IPS-NIHi7 (cell line): ENCODE data around the gene SASH1.

Source experiments
- DNase-seq: peaks from one replicate; pipeline ENCODE4 v3.0.0; 2012; ENCODE audit warnings: mixed read lengths; ENCODE audit errors: extremely low spot score

The SASH1 gene

GRCh38 chr6:148432462-148433195, 90.0 kb downstream of the SASH1 start:
- DNase-seq: no peak

GRCh38 chr6:148435386-148435785, 92.7 kb downstream of the SASH1 start:
- DNase-seq: no peak

- DNase-seq: no peak
Observed at GRCh38 chr6:148436466-148436865, 93.8 kb downstream of the SASH1 start.

- DNase-seq: no peak
Observed at GRCh38 chr6:148438632-148439031, 96.0 kb downstream of the SASH1 start.

GRCh38 chr6:148440016-148440415, 97.4 kb downstream of the SASH1 start:
- no peak for DNase-seq

- no peak for DNase-seq
Observed at GRCh38 chr6:148440877-148441453, 98.3 kb downstream of the SASH1 start.

- DNase-seq: no peak
Observed at GRCh38 chr6:148441454-148441911, 98.8 kb downstream of the SASH1 start.

- DNase-seq: no peak
Observed at GRCh38 chr6:148443798-148444560, 101.3 kb downstream of the SASH1 start.

GRCh38 chr6:148445116-148445515, 102.5 kb downstream of the SASH1 start:
- no peak for DNase-seq

- no peak for DNase-seq
Observed at GRCh38 chr6:148445620-148446019, 103.0 kb downstream of the SASH1 start.

GRCh38 chr6:148446681-148447080, 104.0 kb downstream of the SASH1 start:
- no peak for DNase-seq

GRCh38 chr6:148447521-148448230, 105.0 kb downstream of the SASH1 start:
- no peak for DNase-seq

- DNase-seq: no peak
Observed at GRCh38 chr6:148448369-148449012, 105.9 kb downstream of the SASH1 start.

GRCh38 chr6:148450866-148451265, 108.2 kb downstream of the SASH1 start:
- no peak for DNase-seq

- DNase-seq: no peak
Observed at GRCh38 chr6:148451690-148452089, 109.1 kb downstream of the SASH1 start.

- no peak for DNase-seq
Observed at GRCh38 chr6:148452876-148453275, 110.2 kb downstream of the SASH1 start.

GRCh38 chr6:148453906-148454305, 111.3 kb downstream of the SASH1 start:
- no peak for DNase-seq

- no peak for DNase-seq
Observed at GRCh38 chr6:148455225-148455624, 112.6 kb downstream of the SASH1 start.

- DNase-seq: no peak
Observed at GRCh38 chr6:148455674-148456558, 113.3 kb downstream of the SASH1 start.

- no peak for DNase-seq
Observed at GRCh38 chr6:148457137-148457842, 114.7 kb downstream of the SASH1 start.
